ENCODE results near the gene INPP5D.

- TF ChIP-seq, protein P1, sequence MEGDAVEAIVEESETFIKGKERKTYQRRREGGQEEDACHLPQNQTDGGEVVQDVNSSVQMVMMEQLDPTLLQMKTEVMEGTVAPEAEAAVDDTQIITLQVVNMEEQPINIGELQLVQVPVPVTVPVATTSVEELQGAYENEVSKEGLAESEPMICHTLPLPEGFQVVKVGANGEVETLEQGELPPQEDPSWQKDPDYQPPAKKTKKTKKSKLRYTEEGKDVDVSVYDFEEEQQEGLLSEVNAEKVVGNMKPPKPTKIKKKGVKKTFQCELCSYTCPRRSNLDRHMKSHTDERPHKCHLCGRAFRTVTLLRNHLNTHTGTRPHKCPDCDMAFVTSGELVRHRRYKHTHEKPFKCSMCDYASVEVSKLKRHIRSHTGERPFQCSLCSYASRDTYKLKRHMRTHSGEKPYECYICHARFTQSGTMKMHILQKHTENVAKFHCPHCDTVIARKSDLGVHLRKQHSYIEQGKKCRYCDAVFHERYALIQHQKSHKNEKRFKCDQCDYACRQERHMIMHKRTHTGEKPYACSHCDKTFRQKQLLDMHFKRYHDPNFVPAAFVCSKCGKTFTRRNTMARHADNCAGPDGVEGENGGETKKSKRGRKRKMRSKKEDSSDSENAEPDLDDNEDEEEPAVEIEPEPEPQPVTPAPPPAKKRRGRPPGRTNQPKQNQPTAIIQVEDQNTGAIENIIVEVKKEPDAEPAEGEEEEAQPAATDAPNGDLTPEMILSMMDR (IDR thresholded peaks at IDR 0.05), result no peak
- TF ChIP-seq POLR2A (IDR thresholded peaks at IDR 0.05), result no peak
Measured at GRCh38 chr2:233089851-233090250, 29.7 kb downstream of the INPP5D start.

Data from testis (tissue), 2 donors.